ENCODE data around the gene DRD1. TPM values are rescaled to one million over a fixed set of nuclear protein-coding genes. Genes with fewer than 3 reads are reported as not detected.
"Not testable (repeated sequence)": the region's sequence is repeated elsewhere in the genome, so short reads cannot be mapped to it uniquely, and the experiment has no call there.

DRD1 gene
- total RNA-seq, 1 donor from 2014 or later = not detected

- DNase-seq = no peak
- ATAC-seq = no peak
- intact Hi-C loops (cut with micrococcal nuclease) = loop anchor here (10.0 kb wide), 1 partner anchor 489 kb away; no protein-coding TSS in a partner anchor
Observed at GRCh38 chr5:175443514-175444059, 395 bp downstream of the DRD1 start.

GRCh38 chr5:175438234-175438857, 5.6 kb downstream of the DRD1 start:
- ATAC-seq = no peak
- no peak for DNase-seq
- intact Hi-C loops (cut with micrococcal nuclease) = no loop called here

DNA sequence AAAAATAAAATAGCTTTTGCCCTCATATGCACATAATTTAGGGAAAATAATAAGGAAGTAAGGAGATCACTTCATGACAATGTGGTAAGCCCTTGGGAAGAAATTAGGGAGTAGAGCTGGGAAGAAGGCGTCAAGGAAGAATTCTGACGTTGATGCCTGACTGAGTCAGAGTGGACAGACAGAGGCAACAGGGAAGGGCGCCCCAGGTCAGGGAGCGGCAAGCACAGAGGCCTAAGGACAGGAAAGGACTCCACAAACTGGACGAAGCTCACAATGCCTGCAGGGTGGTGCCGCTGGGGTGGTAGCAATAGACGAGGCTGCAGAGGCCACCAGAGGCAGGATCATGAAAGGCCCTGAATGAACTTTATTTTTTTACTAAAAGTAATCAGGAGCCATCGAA, 7.6 kb downstream of the DRD1 start:
- intact Hi-C loops (cut with micrococcal nuclease) = no loop called here
- no peak for DNase-seq
- no peak for ATAC-seq

- DNase-seq (no peak), ATAC-seq (no peak)
- intact Hi-C loops (cut with micrococcal nuclease) = no loop called here
Observed at GRCh38 chr5:175434800-175435199, 9.2 kb downstream of the DRD1 start.

DNA sequence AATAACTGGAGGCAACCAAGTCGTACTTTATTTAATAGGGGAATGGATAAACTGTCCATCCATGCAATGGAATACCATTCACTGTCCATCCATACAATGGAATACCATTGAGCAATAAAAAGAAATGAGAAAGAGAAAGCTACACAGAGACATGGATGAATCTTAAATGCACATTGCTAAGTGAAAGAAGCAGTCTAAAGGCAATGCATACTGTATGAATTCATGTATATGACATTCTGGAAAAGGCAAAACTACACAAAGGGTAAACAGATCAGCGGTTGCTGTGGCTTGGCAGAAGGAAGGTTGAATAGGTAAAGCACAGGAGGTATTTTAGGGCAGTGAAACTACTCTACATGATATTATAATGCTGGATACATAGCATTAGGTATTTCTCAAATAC, 16.2 kb downstream of the DRD1 start:
- ATAC-seq (no peak), DNase-seq (no peak)
- intact Hi-C loops (cut with micrococcal nuclease) = no loop called here

DNA sequence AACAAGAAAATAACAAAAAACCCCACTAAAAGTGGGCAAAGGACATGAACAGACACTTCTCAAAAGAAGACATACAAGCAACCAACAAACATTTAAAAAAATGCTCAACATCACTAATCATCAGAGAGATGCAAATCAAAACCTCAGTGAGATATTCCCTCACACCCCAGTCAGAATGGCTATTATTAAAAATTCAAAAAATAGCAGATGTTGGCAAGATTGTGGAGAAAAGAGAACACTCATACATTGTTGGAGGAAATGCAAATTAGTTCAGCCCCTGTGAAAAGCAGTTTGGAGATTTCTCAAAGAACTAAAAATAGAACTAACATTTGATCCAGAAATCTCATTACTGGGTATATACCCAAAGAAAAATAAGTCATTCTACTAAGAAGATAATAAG, 19.4 kb downstream of the DRD1 start:
- DNase-seq; intact Hi-C loops (cut with micrococcal nuclease); ATAC-seq: not testable (repeated sequence)

GRCh38 chr5:175422058-175422457, 21.9 kb downstream of the DRD1 start:
- intact Hi-C loops (cut with micrococcal nuclease) = no loop called here
- DNase-seq (no peak), ATAC-seq (no peak)

- ATAC-seq = no peak
- no peak for DNase-seq
- intact Hi-C loops (cut with micrococcal nuclease) = no loop called here
Observed at GRCh38 chr5:175420383-175420782, 23.6 kb downstream of the DRD1 start.

DNA sequence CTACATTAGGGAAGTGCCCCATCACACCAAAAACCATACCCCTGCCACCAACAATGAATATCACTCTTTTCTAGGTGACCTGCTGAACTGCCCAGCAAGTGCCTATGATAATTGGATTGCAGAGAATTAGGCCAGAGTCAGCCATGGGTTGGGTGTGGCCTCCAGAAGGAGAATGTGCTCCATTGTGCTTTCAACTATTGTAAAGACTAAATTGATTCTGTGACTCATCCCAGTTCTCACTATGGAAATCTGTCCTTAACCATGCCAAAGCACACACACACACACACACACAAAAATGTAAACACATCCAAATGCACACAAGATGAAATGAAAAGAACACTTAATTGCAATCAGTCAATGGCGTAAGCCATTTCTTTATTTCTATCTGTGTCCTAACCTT, 25.7 kb downstream of the DRD1 start:
- no peak for ATAC-seq
- intact Hi-C loops (cut with micrococcal nuclease) = no loop called here
- no peak for DNase-seq

GRCh38 chr5:175417384-175417783, 26.6 kb downstream of the DRD1 start:
- intact Hi-C loops (cut with micrococcal nuclease) = no loop called here
- ATAC-seq (no peak), DNase-seq (no peak)

GRCh38 chr5:175415303-175415702, 28.7 kb downstream of the DRD1 start:
- no peak for DNase-seq
- intact Hi-C loops (cut with micrococcal nuclease) = no loop called here
- no peak for ATAC-seq

- intact Hi-C loops (cut with micrococcal nuclease) = no loop called here
- DNase-seq (no peak), ATAC-seq (no peak)
Observed at GRCh38 chr5:175410926-175411325, 33.1 kb downstream of the DRD1 start.

DNA sequence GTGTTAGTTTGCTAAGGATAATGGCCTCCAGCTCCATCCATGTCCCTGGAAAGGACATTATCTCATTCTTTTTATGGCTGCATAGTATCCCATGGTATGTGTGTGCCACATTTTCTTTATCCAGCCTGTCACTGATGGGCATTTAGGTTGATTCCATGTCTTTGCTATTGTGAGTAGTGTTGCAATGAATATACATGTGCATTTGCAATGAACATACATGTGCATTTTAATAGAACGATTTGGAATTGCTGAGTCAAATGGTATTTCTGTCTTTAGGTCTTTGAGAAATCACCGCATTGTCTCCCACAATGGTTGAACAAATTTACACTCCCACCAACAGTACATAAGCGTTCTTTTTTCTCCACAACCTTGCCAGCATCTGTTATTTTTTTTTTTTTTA, 37.7 kb downstream of the DRD1 start:
- intact Hi-C loops (cut with micrococcal nuclease) = no loop called here
- ATAC-seq (no peak), DNase-seq (no peak)

GRCh38 chr5:175397590-175398297, 46.2 kb downstream of the DRD1 start:
- ATAC-seq; intact Hi-C loops (cut with micrococcal nuclease); DNase-seq: not testable (repeated sequence)

- intact Hi-C loops (cut with micrococcal nuclease); ATAC-seq; DNase-seq: not testable (repeated sequence)
Observed at GRCh38 chr5:175395430-175395829, 48.6 kb downstream of the DRD1 start.

- intact Hi-C loops (cut with micrococcal nuclease) = no loop called here
- DNase-seq = no peak
- no peak for ATAC-seq
Observed at GRCh38 chr5:175394601-175395000, 49.4 kb downstream of the DRD1 start.

DNA sequence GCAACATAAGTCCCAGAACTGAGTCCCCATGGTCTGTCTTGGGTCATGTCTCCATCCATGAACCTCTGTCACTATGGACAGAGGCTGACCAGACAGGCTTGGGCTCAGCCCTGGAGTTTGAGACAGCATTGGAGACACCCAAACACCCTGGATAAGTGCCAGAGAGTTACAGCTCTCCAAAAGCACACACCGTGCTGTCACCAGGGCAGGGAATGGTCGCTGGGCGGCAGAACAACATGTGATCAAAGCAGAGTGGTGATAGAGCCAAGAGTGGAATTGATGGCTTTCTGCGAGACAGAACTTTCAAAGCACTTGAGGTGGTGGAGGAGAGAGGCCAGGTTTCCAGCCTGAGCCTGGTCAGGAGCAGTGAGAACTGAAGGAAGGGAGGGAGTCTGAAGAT, 50.1 kb downstream of the DRD1 start:
- intact Hi-C loops (cut with micrococcal nuclease) = no loop called here
- ATAC-seq (no peak), DNase-seq (no peak)

DNA sequence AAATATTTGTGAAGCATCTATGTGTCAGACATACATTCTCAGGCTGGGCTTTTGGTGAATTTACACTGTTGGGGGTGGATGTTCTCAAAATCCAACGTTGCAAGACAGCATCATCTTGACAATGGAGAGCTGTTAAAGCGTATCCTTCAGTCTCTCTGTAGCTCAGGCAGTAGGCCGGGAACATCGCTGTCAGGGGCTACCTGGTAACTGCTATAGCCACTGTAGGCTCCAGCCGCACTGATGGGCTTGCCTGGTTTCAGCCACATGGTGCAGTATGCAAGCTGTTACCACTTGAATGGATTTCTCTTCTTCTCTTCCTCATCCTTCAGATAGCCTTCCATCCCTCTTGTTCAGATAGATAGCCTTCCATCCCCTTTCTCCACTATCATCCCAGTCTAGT, 51.7 kb downstream of the DRD1 start:
- intact Hi-C loops (cut with micrococcal nuclease) = no loop called here
- no peak for ATAC-seq
- no peak for DNase-seq

GRCh38 chr5:175390352-175391083, 53.5 kb downstream of the DRD1 start:
- ATAC-seq = no peak
- DNase-seq = no peak
- intact Hi-C loops (cut with micrococcal nuclease) = no loop called here

Measured in left ventricle myocardium superior (tissue), 1 donor.